Liver (tissue), 9 donors: ENCODE data around the gene ATP6V1G1. TPM values are rescaled to one million over a fixed set of nuclear protein-coding genes. Genes with fewer than 3 reads are reported as not detected.

Source experiments
- DNase-seq: peaks from one replicate; pipeline ENCODE4 v3.0.0-alpha.2; 2017; ENCODE audit warnings: low spot score
- H3K27ac ChIP-seq, 2 donors: one replicate each; pipeline ENCODE4 v1.7.0; 2013; ENCODE audit warnings: inconsistent platforms in 2 of 2, low read length in 2 of 2, control low read depth in 1 of 2, low read depth in 1 of 2, mild to moderate bottlenecking in 1 of 2
- H3K27me3 ChIP-seq, 4 donors: one replicate each; pipeline versions ENCODE4 v1.6.1 to v1.7.0; 2013; ENCODE audit warnings: low read length in 3 of 4, inconsistent platforms in 1 of 4, mild to moderate bottlenecking in 1 of 4, moderate library complexity in 1 of 4; ENCODE audit not compliant: control insufficient read depth in 4 of 4, insufficient read depth in 4 of 4
- H3K36me3 ChIP-seq, 4 donors: one replicate each; pipeline versions ENCODE4 v1.6.1 to v1.7.0; 2013; ENCODE audit warnings: low read length in 3 of 4, mild to moderate bottlenecking in 3 of 4, low read depth in 1 of 4, moderate library complexity in 1 of 4; ENCODE audit not compliant: control insufficient read depth in 4 of 4, insufficient read depth in 3 of 4
- H3K4me1 ChIP-seq, 4 donors: one replicate each; pipeline versions ENCODE4 v1.6.1 to v1.7.0; 2013; ENCODE audit warnings: low read length in 3 of 4, mild to moderate bottlenecking in 3 of 4, moderate library complexity in 1 of 4; ENCODE audit not compliant: control insufficient read depth in 4 of 4, insufficient read depth in 4 of 4
- H3K4me3 ChIP-seq, 3 donors: one replicate each; pipeline versions ENCODE4 v1.6.1 to v1.7.0; 2013; ENCODE audit warnings: low read length in 3 of 3, control low read depth in 1 of 3, low read depth in 1 of 3, mild to moderate bottlenecking in 1 of 3
- H3K9ac ChIP-seq, 2 donors: one replicate each; pipeline ENCODE4 v1.7.0; 2013; ENCODE audit warnings: low read length in 2 of 2, mild to moderate bottlenecking in 2 of 2, moderate library complexity in 2 of 2, control low read depth in 1 of 2, low read depth in 1 of 2
- H3K9me3 ChIP-seq, 4 donors: one replicate each; pipeline versions ENCODE4 v1.6.1 to v1.7.0; 2013; ENCODE audit warnings: low read length in 3 of 4; ENCODE audit not compliant: control insufficient read depth in 4 of 4
- ATF3 ChIP-seq: IDR thresholded peaks from 2 replicates; pipeline ENCODE4 v1.6.1; 2016; ENCODE audit warnings: antibody characterized with exemption
- CTCF ChIP-seq: fragments of 150-350 bp; IDR thresholded peaks from 2 replicates; pipeline ENCODE4 v1.5.1; 2017; ENCODE audit warnings: improper control_type of control experiment, low read depth, low read length; ENCODE audit not compliant: missing input control
- EGR1 ChIP-seq, 2 donors: IDR thresholded peaks; 2 replicates each; pipeline ENCODE4 v1.6.1; 2016 to 2018; ENCODE audit warnings: antibody characterized with exemption in 2 of 2, low read depth in 2 of 2
- FOXA1 ChIP-seq: IDR thresholded peaks from 2 replicates; pipeline ENCODE4 v1.6.1; 2016; ENCODE audit warnings: antibody characterized with exemption
- FOXA2 ChIP-seq: IDR thresholded peaks from 2 replicates; pipeline ENCODE4 v1.6.1; 2016; ENCODE audit warnings: antibody characterized with exemption
- GABPA ChIP-seq, 2 donors: IDR thresholded peaks in 1 of 2; conservative IDR thresholded peaks in 1 of 2; 2 replicates each; pipeline ENCODE4 v1.6.1; 2016; ENCODE audit warnings: antibody characterized with exemption in 2 of 2, mild to moderate bottlenecking in 1 of 2, moderate library complexity in 1 of 2
- HNF4A ChIP-seq, 2 donors: conservative IDR thresholded peaks; 2 replicates each; pipeline ENCODE4 v1.6.1; 2016; ENCODE audit warnings: antibody characterized with exemption in 2 of 2, mild to moderate bottlenecking in 2 of 2
- HNF4G ChIP-seq: IDR thresholded peaks from 2 replicates; pipeline ENCODE4 v1.6.1; 2016; ENCODE audit warnings: antibody characterized with exemption
- JUND ChIP-seq, 2 donors: IDR thresholded peaks; 2 replicates each; pipeline ENCODE4 v1.6.1; 2016; ENCODE audit warnings: antibody characterized with exemption in 2 of 2
- MAX ChIP-seq: IDR thresholded peaks from 2 replicates; pipeline ENCODE4 v1.6.1; 2016; ENCODE audit warnings: antibody characterized with exemption
- RAD21 ChIP-seq, 2 donors: IDR thresholded peaks; 2 replicates each; pipeline ENCODE4 v1.6.1; 2016; ENCODE audit warnings: antibody characterized with exemption in 2 of 2, mild to moderate bottlenecking in 2 of 2
- RXRA ChIP-seq, 2 donors: IDR thresholded peaks; 2 replicates each; pipeline ENCODE4 v1.6.1; 2017 to 2018; ENCODE audit warnings: antibody characterized with exemption in 2 of 2, mild to moderate bottlenecking in 1 of 2
- SP1 ChIP-seq: IDR thresholded peaks from 2 replicates; pipeline ENCODE4 v1.6.1; 2018; ENCODE audit warnings: antibody characterized with exemption, mild to moderate bottlenecking
- TAF1 ChIP-seq: conservative IDR thresholded peaks from 2 replicates; pipeline ENCODE4 v1.6.1; 2016; ENCODE audit warnings: antibody characterized with exemption, mild to moderate bottlenecking
- WGBS: extraction: QIAGEN DNeasy Blood & Tissue Kit; methylation state at CpG from one replicate; pipeline ENCODE4 v1.1.7; 2013; 5-methylcytosine and 5-hydroxymethylcytosine counted together
- polyA plus RNA-seq, 2 donors: library from polyadenylated mRNA; stranded (reverse) in 1 of 2; unstranded in 1 of 2; fragments of 200-250 nt in 1 of 2; fragments of >200 nt in 1 of 2; fragmentation: Nextera tagmentation in 1 of 2; extraction: Ambion mirVana in 1 of 2; gene quantifications; one replicate each; pipeline versions ENCODE4 v1.2.1 to v1.2.3, GENCODE V29; 2013 to 2015
- total RNA-seq, 2 donors: library from RNA; depleted of rRNA; stranded (reverse); fragments of >200 nt; gene quantifications; one replicate each; pipeline ENCODE4 v1.2.3, GENCODE V29; 2014
- donor health status: healthy.
- donor health status: healthy.
- donor health status: healthy.
- donor health status: healthy.
- donor health status: healthy.

The ATP6V1G1 gene
- total and polyA plus RNA-seq, 4 donors, result 41.4 to 152 (median 75.7) TPM

GRCh38 chr9:114571391-114571790, 16.2 kb upstream of the ATP6V1G1 start:
- 66% methylated on average over 3 of the region's 3 CpGs for WGBS
- DNase-seq, result no peak
- no peak overlapping the region for H3K27ac ChIP-seq

GRCh38 chr9:114572199-114572598, 15.4 kb upstream of the ATP6V1G1 start:
- H3K9me3 ChIP-seq, result no peaks in the 10 kb centered on the region
- no peaks in the 10 kb centered on the region for H3K27me3 ChIP-seq
- TF ChIP-seq FOXA1, result no peak
- no peak for TF ChIP-seq MAX
- TF ChIP-seq HNF4A (conservative IDR thresholded peaks at IDR 0.05), result no peak
- TF ChIP-seq RXRA (IDR thresholded peaks at IDR 0.05), result no peak
- no peak for TF ChIP-seq TAF1
- TF ChIP-seq EGR1 (IDR thresholded peaks at IDR 0.05; ENCODE audit: low read depth in 2 of 2), result no peak
- no peak for TF ChIP-seq GABPA (IDR thresholded peaks at IDR 0.05 in 1 of 2, conservative IDR thresholded peaks at IDR 0.05 in 1 of 2)
- no peak for TF ChIP-seq HNF4G
- no peak for TF ChIP-seq CTCF
- no peak for TF ChIP-seq ATF3
- TF ChIP-seq JUND (IDR thresholded peaks at IDR 0.05), result no peak
- TF ChIP-seq SP1, result no peak
- H3K27ac ChIP-seq, result no peak overlapping the region
- H3K9ac ChIP-seq, result no peak overlapping the region
- no peaks in the 10 kb centered on the region for H3K36me3 ChIP-seq
- H3K4me1 ChIP-seq, result peaks cover 0 to 2% (median 0%) of the 10 kb centered on the region in 4 donors
- H3K4me3 ChIP-seq, result no peak overlapping the region
- 91% methylated on average over 6 of the region's 6 CpGs for WGBS
- no peak for DNase-seq

More at GRCh38 chr9:114571391-114571790, 16.2 kb upstream of the ATP6V1G1 start:
- Histone ChIP-seq H3K9me3 (no peaks in the 10 kb centered on the region), H3K27me3 (no peaks in the 10 kb centered on the region), H3K4me1 (peaks cover 0 to 2% (median 0%) of the 10 kb centered on the region in 4 donors), H3K4me3 (no peak overlapping the region), H3K36me3 (no peaks in the 10 kb centered on the region), H3K9ac (no peak overlapping the region)
- TF ChIP-seq HNF4G (no peak), FOXA2 (no peak), TAF1 (no peak), FOXA1 (no peak), CTCF (no peak), MAX (no peak), RAD21 (IDR thresholded peaks at IDR 0.05) (no peak), RXRA (IDR thresholded peaks at IDR 0.05) (no peak)
